ENCODE data around the gene ADRB1. TPM values are rescaled to one million over a fixed set of nuclear protein-coding genes. Genes with fewer than 3 reads are reported as not detected.

Gene ADRB1
- total RNA-seq (2021), result 81.6 and 85.2 TPM in 2 replicates
- Bru-seq, nascent RNA, result percentile 99 among the genes with signal in this experiment
- percentile 99 among the genes with signal in this experiment for BruChase-seq, experiment 1, labeled RNA remaining after a 2-hour chase
- BruChase-seq, experiment 2, labeled RNA remaining after a 6-hour chase, result percentile 97 among the genes with signal in this experiment
- long read RNA-seq, transcript ADRB1-201 (1 exons, 2,853 nt), result major isoform, 16 of 16 reads
- long read RNA-seq, partial matches to known transcripts, result 0 of 16 reads
- long read RNA-seq, other reads (novel, unspliced or antisense), result 0 of 16 reads

DNA sequence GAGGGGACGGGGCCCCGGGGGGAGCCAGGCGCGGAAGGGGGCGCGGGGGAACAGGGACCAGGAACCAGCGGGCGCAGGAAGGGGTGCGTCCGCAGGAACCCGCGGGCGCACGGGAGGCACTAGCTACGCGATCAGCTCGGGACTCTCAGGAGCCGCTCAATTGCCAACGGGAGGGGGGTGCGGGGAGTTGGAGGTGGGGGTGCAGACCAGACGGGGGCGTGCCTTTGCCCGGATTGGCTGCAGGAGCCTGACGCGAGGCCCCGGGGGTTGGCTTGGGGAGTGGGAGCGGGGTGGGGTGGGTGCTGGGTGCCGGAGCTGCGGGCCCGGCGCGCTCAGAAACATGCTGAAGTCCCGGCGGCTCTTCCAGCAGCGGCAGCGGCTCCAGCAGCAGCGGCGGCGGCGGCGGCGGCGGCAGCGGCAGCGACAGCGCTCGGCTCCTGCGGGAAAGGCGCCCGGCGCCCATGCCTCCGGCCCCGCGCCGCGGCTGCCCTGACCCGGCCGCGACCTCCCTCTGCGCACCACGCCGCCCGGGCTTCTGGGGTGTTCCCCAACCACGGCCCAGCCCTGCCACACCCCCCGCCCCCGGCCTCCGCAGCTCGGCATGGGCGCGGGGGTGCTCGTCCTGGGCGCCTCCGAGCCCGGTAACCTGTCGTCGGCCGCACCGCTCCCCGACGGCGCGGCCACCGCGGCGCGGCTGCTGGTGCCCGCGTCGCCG lies at the start of gene ADRB1:
Gene ADRB1, plus strand, starts transcription at position 335 of the 715 bp plus-strand sequence. Its CDS starts 267 bp downstream, at position 602.
- H3K36me3 ChIP-seq (ENCODE audit: insufficient read depth, low read length, poor library complexity, severe bottlenecking), result peaks cover 35% of the 10 kb centered on the region
- H3K4me3 ChIP-seq (ENCODE audit: low read depth, low read length, poor library complexity, severe bottlenecking), result peak within 1 kb of the TSS; percentile 91
- intact Hi-C loops (cut with micrococcal nuclease; ENCODE audit: unreplicated experiment), result loop anchor here (1.0 kb wide), 1 partner anchor 57 kb away; no protein-coding TSS in a partner anchor
- ChIA-PET POLR2A (ENCODE audit: low non-redundant PET) (interaction anchor here (0.5 to 0.9 kb wide), 5 partner anchors 19 to 245 kb away, joined by 3 to 10 read pairs (median 4); no protein-coding TSS in a partner anchor), CTCF (interaction anchor here (0.6 kb wide), 1 partner anchor 52 kb away, joined by 4 read pairs; no protein-coding TSS in a partner anchor)
- H3K27me3 ChIP-seq (replicated peaks; ENCODE audit: insufficient read depth, low read depth, low read length, poor library complexity), result no peaks in the 10 kb centered on the region
- DNase-seq (ENCODE audit: low spot score), result peak; percentile 99
- H3K27ac ChIP-seq (ENCODE audit: low read depth, low read length, poor library complexity, severe bottlenecking), result peak within 1 kb of the TSS; percentile 96
- no peaks in the 10 kb centered on the region for H3K9me3 ChIP-seq (ENCODE audit: low read depth, low read length, poor library complexity, severe bottlenecking)
- no peak for TF ChIP-seq EZH2 (IDR thresholded peaks at IDR 0.05; ENCODE audit: borderline replicate concordance, low read depth, low read length, poor library complexity, severe bottlenecking)
- TF ChIP-seq, protein P1, sequence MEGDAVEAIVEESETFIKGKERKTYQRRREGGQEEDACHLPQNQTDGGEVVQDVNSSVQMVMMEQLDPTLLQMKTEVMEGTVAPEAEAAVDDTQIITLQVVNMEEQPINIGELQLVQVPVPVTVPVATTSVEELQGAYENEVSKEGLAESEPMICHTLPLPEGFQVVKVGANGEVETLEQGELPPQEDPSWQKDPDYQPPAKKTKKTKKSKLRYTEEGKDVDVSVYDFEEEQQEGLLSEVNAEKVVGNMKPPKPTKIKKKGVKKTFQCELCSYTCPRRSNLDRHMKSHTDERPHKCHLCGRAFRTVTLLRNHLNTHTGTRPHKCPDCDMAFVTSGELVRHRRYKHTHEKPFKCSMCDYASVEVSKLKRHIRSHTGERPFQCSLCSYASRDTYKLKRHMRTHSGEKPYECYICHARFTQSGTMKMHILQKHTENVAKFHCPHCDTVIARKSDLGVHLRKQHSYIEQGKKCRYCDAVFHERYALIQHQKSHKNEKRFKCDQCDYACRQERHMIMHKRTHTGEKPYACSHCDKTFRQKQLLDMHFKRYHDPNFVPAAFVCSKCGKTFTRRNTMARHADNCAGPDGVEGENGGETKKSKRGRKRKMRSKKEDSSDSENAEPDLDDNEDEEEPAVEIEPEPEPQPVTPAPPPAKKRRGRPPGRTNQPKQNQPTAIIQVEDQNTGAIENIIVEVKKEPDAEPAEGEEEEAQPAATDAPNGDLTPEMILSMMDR (conservative IDR thresholded peaks at IDR 0.05; ENCODE audit: low read depth, low read length), result no peak
- no TSS peak for BruUV-seq (replicated peaks)
- H3K4me1 ChIP-seq (ENCODE audit: insufficient read depth, low read length, poor library complexity, severe bottlenecking), result peaks cover 17% of the 10 kb centered on the region

DNA sequence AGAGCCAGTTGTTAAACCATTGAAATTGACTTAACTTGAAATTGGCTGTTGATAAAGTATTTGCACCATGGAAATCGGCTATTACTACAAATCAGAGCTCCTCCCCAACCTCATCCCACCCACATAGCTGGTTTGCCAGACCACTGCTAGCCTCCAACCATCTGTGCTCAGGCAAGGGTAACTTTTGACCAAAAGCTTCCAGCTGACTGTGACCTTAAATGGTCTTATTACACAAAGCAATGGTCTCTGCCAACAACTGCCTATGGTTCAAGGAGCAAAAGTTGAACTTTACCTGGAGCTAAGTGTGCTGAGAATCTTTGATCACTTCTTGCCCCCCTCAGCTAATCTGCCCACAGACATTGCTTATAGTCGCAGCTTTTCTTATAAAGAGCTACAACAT lies 48.5 kb upstream of the ADRB1 start:
- intact Hi-C loops (cut with micrococcal nuclease; ENCODE audit: unreplicated experiment), result no loop called here
- H3K4me3 ChIP-seq (ENCODE audit: low read depth, low read length, poor library complexity, severe bottlenecking), result no peak overlapping the region
- POLR2A ChIA-PET (ENCODE audit: low non-redundant PET), result no interaction called here
- H3K4me1 ChIP-seq (ENCODE audit: insufficient read depth, low read length, poor library complexity, severe bottlenecking), result peaks cover 12% of the 10 kb centered on the region
- BruUV-seq (replicated peaks), result no TSS peak
- CTCF ChIA-PET, result no interaction called here
- H3K27me3 ChIP-seq (replicated peaks; ENCODE audit: insufficient read depth, low read depth, low read length, poor library complexity), result no peaks in the 10 kb centered on the region
- H3K36me3 ChIP-seq (ENCODE audit: insufficient read depth, low read length, poor library complexity, severe bottlenecking), result no peaks in the 10 kb centered on the region
- DNase-seq (ENCODE audit: low spot score), result no peak
- H3K9me3 ChIP-seq (ENCODE audit: low read depth, low read length, poor library complexity, severe bottlenecking), result no peaks in the 10 kb centered on the region
- no peak overlapping the region for H3K27ac ChIP-seq (ENCODE audit: low read depth, low read length, poor library complexity, severe bottlenecking)
- no peak for TF ChIP-seq EZH2 (IDR thresholded peaks at IDR 0.05; ENCODE audit: borderline replicate concordance, low read depth, low read length, poor library complexity, severe bottlenecking)
- TF ChIP-seq, protein P1 (conservative IDR thresholded peaks at IDR 0.05; ENCODE audit: low read depth, low read length), result no peak

DNA sequence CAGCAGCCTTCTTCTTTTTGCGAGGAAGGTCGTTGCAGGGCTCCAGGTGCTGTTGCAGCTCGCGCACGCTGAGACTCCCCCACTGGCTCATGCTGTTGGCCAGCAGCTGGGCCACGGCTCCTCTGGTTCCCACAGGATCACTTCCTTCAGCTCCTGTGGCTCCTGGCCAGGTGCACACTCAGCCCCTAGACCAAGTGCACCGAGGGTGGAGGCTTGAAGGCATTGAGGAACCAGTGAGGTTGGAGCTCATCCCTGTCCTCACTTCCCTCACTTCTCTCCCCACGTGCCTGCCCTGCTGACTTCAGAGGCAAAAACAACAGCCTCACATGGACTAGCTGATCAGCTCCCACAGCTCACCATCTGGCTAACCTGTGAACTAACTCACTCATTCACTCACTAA lies 46.2 kb upstream of the ADRB1 start:
- Histone ChIP-seq H3K4me3 (ENCODE audit: low read depth, low read length, poor library complexity, severe bottlenecking) (no peak overlapping the region), H3K4me1 (ENCODE audit: insufficient read depth, low read length, poor library complexity, severe bottlenecking) (peaks cover 9% of the 10 kb centered on the region), H3K27me3 (replicated peaks; ENCODE audit: insufficient read depth, low read depth, low read length, poor library complexity) (no peaks in the 10 kb centered on the region), H3K27ac (ENCODE audit: low read depth, low read length, poor library complexity, severe bottlenecking) (no peak overlapping the region), H3K9me3 (ENCODE audit: low read depth, low read length, poor library complexity, severe bottlenecking) (no peaks in the 10 kb centered on the region), H3K36me3 (ENCODE audit: insufficient read depth, low read length, poor library complexity, severe bottlenecking) (no peaks in the 10 kb centered on the region)
- BruUV-seq (replicated peaks), result no TSS peak
- TF ChIP-seq EZH2 (IDR thresholded peaks at IDR 0.05; ENCODE audit: borderline replicate concordance, low read depth, low read length, poor library complexity, severe bottlenecking), result no peak
- TF ChIP-seq, protein P1 (conservative IDR thresholded peaks at IDR 0.05; ENCODE audit: low read depth, low read length), result no peak
- CTCF ChIA-PET, result no interaction called here
- no peak for DNase-seq (ENCODE audit: low spot score)
- POLR2A ChIA-PET (ENCODE audit: low non-redundant PET), result no interaction called here
- intact Hi-C loops (cut with micrococcal nuclease; ENCODE audit: unreplicated experiment), result no loop called here

Data from A673 (cell line).